Chondrocyte (in vitro differentiated cells): Measurements from ENCODE around the gene GMEB2. TPM values are rescaled to one million over a fixed set of nuclear protein-coding genes. Genes with fewer than 3 reads are reported as not detected.
"Not testable (repeated sequence)": the region's sequence is repeated elsewhere in the genome, so short reads cannot be mapped to it uniquely, and the experiment has no call there.

Experiments used
- DNase-seq: peaks from one replicate; pipeline ENCODE4 v3.0.0; 2021; ENCODE audit warnings: mixed read lengths, low spot score
- H3K27ac Mint-ChIP-seq: one replicate; pipeline ENCODE4 v1.8.0; 2021; ENCODE audit warnings: mild to moderate bottlenecking, moderate library complexity, mixed read lengths; ENCODE audit not compliant: unreplicated experiment
- H3K27me3 Mint-ChIP-seq: 2 replicates; pipeline ENCODE4 v1.8.0; 2021; ENCODE audit warnings: low read depth, mixed read lengths
- H3K36me3 Mint-ChIP-seq: 2 replicates; pipeline ENCODE4 v1.8.0; 2021; ENCODE audit warnings: low read depth, mixed read lengths
- H3K4me1 Mint-ChIP-seq: 2 replicates; pipeline ENCODE4 v1.8.0; 2021; ENCODE audit warnings: low read depth, mild to moderate bottlenecking, mixed read lengths
- H3K4me3 Mint-ChIP-seq: one replicate; pipeline ENCODE4 v1.8.0; 2021; ENCODE audit warnings: mild to moderate bottlenecking, moderate library complexity, mixed read lengths; ENCODE audit not compliant: unreplicated experiment
- H3K9me3 Mint-ChIP-seq: 2 replicates; pipeline ENCODE4 v1.8.0; 2021; ENCODE audit warnings: low read depth, mixed read lengths
- total RNA-seq: library from RNA; stranded (reverse); gene quantifications from 3 replicates; pipeline ENCODE4 v1.2.1, GENCODE V29; 2021
- TF ChIP-seq, protein P1 (sequence below): fragments of 200-600 bp; sonication (generic); IDR thresholded peaks from 2 replicates; pipeline ENCODE4 v1.5.0; 2021; ENCODE audit warnings: antibody characterized with exemption, mild to moderate bottlenecking, moderate library complexity

Gene GMEB2
- total RNA-seq, 1 donor from 2014 or later, result 8.5 TPM

DNA sequence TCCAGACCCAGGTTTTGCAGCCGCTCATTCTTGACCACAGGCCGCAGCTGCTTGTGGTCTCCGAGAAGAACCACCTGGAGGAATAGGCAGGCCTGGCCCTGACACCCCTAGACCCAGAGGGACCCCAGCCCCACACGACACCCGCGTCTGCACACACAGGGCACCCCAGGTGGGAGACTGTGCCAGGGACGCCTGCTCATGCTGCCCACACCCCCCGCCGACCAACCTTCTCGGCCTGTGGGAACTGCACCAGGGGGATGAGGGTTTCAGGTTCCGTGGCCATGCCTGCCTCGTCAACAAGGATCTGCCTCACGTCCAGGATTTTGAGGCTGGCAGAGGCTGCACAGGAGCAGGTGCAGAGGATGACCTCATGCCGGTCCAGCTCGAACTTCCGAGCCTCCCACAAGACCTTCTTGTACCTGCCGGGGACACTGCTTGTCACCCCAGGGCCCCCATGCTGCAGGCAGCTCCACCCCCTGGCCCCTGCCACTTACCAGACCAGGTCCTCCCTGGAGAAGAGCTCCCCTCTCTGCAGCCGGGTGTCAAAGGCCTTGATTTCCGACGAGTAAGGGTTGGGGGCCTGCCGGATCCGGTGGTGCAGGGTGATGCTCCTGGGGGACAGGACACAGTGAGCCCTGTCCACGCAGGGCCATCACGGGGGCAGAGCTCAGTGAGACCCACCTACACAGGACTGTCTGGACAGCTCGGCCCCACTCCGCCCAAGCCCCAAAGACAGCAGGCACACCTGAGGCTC, 65.9 kb downstream of the GMEB2 start:
- TF ChIP-seq, protein P1, sequence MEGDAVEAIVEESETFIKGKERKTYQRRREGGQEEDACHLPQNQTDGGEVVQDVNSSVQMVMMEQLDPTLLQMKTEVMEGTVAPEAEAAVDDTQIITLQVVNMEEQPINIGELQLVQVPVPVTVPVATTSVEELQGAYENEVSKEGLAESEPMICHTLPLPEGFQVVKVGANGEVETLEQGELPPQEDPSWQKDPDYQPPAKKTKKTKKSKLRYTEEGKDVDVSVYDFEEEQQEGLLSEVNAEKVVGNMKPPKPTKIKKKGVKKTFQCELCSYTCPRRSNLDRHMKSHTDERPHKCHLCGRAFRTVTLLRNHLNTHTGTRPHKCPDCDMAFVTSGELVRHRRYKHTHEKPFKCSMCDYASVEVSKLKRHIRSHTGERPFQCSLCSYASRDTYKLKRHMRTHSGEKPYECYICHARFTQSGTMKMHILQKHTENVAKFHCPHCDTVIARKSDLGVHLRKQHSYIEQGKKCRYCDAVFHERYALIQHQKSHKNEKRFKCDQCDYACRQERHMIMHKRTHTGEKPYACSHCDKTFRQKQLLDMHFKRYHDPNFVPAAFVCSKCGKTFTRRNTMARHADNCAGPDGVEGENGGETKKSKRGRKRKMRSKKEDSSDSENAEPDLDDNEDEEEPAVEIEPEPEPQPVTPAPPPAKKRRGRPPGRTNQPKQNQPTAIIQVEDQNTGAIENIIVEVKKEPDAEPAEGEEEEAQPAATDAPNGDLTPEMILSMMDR, result no peak
- Mint-ChIP-seq H3K4me3 (no peak overlapping the region), H3K27me3 (no peaks in the 10 kb centered on the region), H3K36me3 (peaks cover 4% of the 10 kb centered on the region), H3K4me1 (no peaks in the 10 kb centered on the region), H3K27ac (no peak overlapping the region), H3K9me3 (no peaks in the 10 kb centered on the region)
- no peak for DNase-seq

DNA sequence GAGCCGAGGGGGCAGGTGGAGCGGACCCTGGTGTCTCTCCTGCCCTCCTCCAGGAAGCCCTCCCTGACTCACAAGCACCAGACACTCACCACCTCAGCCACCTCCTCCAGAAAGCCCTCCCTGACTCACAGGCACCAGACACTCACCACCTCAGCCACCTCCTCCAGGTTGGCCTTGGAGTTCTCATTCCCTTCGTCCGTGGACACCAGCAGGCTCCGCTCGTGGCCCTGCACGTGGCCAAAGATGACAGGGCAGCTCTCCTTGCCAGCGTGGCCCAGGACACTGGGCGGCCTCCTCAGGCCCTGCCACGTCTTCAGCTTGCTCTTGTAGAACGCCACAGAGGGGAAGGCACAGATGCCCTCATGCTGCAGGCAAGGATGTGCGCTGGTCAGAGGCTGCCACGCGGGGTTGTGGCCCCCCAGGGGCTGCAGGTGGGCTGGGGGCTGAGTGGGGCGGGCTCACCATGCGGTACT, 66.5 kb downstream of the GMEB2 start:
- Mint-ChIP-seq H3K27ac (no peak overlapping the region), H3K4me3 (no peak overlapping the region), H3K27me3 (no peaks in the 10 kb centered on the region), H3K4me1 (no peaks in the 10 kb centered on the region), H3K36me3 (peaks cover 4% of the 10 kb centered on the region), H3K9me3 (no peaks in the 10 kb centered on the region)
- TF ChIP-seq, protein P1, result no peak
- no peak for DNase-seq

DNA sequence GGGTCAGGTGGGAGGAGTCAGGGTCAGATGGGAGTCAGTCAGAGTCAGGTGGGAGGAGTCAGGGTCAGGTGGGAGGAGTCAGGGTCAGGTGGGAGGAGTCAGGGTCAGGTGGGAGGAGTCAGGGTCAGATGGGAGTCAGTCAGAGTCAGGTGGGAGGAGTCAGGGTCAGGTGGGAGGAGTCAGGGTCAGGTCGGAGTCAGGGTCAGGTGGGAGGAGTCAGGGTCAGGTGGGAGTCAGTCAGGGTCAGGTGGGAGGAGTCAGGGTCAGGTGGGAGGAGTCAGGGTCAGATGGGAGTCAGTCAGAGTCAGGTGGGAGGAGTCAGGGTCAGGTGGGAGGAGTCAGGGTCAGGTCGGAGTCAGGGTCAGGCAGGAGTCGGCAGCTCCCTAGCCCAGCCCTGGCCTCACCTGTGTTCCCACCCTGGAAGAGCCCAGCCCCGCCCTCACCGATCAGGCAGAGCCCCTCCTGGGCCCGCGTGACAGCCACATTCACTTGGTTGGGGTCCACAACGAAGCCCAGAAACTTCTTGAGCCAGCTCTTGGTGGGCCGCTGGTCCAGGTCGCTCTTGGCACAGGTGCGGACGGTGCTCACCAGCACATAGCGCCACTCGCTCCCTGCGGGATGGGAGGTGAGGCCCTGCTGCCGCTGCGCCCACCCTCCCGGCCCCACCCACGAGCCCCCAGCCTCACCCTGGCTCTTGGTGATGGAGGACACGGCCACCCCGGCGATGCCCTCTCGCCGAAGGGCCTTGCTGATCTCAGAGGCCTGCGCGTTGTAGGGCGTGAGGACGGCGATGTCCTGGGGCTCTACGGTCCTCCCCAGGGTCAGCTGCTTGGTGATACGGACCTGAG, 67.2 kb downstream of the GMEB2 start:
- not testable (repeated sequence) for H3K9me3 Mint-ChIP-seq, H3K4me1 Mint-ChIP-seq, H3K36me3 Mint-ChIP-seq, H3K27me3 Mint-ChIP-seq, DNase-seq, H3K27ac Mint-ChIP-seq, H3K4me3 Mint-ChIP-seq

DNA sequence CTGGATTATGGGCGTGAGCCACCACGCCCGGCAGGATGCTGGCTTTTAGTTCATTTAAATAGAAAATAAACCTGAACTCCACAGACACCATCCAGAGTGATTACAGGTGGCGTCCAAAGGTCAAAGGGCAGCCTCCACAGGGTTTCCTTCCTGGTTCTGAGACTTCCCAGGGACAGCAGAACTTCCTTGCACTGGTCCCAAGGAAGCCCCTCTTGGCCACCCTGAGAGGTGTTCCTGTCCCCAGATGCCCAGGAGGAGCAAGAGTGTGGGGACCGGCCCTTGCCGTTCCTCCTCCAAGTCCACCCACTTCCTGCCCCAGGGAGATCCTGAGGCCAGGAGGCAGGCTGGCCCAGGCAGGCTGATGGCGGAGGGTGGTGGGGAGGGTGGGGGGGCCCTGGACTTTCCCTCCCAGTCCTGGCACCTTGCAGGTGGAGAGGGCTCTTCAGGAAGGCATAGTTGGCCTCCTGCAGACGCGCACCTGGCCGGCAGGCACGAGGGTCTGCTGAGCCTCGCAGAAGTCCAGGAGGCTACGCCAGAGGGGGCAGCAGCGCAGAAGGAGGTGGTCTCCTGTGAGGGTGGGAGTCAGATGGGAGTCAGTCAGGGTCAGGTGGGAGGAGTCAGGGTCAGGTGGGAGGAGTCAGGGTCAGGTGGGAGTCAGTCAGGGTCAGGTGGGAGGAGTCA, 68.0 kb downstream of the GMEB2 start:
- no peak overlapping the region for H3K27ac Mint-ChIP-seq
- no peak for DNase-seq
- no peaks in the 10 kb centered on the region for H3K4me1 Mint-ChIP-seq
- TF ChIP-seq, protein P1, result no peak
- H3K27me3 Mint-ChIP-seq, result no peaks in the 10 kb centered on the region
- H3K9me3 Mint-ChIP-seq, result no peaks in the 10 kb centered on the region
- peaks cover 4% of the 10 kb centered on the region for H3K36me3 Mint-ChIP-seq
- H3K4me3 Mint-ChIP-seq, result no peak overlapping the region

DNA sequence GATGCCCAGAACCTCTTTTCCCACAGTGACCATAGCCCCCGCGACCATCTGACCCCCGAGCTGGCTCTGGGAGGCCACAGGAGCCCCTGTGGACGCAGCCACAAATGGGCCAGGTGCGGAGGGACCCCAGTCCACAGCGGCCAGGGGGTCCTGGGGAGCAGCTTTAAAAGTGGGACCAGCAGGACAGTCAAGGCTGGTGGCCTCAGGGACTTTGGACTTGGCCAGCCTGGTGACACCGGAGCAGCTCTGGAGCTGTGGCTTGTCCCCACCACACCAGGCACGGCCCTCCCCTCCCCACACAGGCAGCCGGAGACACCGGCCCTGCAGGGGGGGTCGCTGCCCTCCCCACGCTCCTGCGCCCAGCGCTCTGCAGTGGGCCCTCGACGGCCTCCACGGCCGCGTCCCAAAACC, 69.4 kb downstream of the GMEB2 start:
- TF ChIP-seq, protein P1, result no peak
- no peaks in the 10 kb centered on the region for H3K9me3 Mint-ChIP-seq
- H3K27ac Mint-ChIP-seq, result no peak overlapping the region
- H3K4me3 Mint-ChIP-seq, result no peak overlapping the region
- DNase-seq, result no peak
- no peaks in the 10 kb centered on the region for H3K27me3 Mint-ChIP-seq
- H3K4me1 Mint-ChIP-seq, result no peaks in the 10 kb centered on the region
- H3K36me3 Mint-ChIP-seq, result peaks cover 4% of the 10 kb centered on the region
